ENCODE data around the gene ADAR. TPM values are rescaled to one million over a fixed set of nuclear protein-coding genes. Genes with fewer than 3 reads are reported as not detected.

ADAR gene
- total and polyA plus RNA-seq, 2 of the 8 experiments (the other 6 are each of a cell fraction or from before 2014, with no cell fraction given): 125 to 242 TPM

GRCh38 chr1:154574716-154575115 is 33.3 kb downstream of the ADAR start:
- no peak overlapping the region for H3K9ac ChIP-seq (replicated peaks in 1 of 4; ENCODE audit: extremely low read depth in 1 of 4, low read depth in 3 of 4, low read length in 3 of 4)
- FAIRE-seq (no peak), DNase-seq (ENCODE audit: low read depth in 1 of 2, low spot score in 2 of 2) (no peak)
- no peaks in the 10 kb centered on the region for H3K27me3 ChIP-seq (replicated peaks in 1 of 4; ENCODE audit: control insufficient read depth in 3 of 4, extremely low read depth in 1 of 4, insufficient read depth in 3 of 4, low read length in 3 of 4)
- no peak overlapping the region for H3K18ac ChIP-seq (ENCODE audit: extremely low read depth, low read length)
- ChIA-PET CTCF (ENCODE audit: partially characterized antibody) (interaction anchor here (0.8 to 3.0 kb wide), 10 partner anchors 11 to 250 kb away, joined by 3 to 13 read pairs (median 3); no protein-coding TSS in a partner anchor), POLR2A (ENCODE audit: partially characterized antibody) (interaction anchor here (1.0 to 5.0 kb wide), 5 partner anchors 14 to 154 kb away, joined by 3 to 23 read pairs (median 4); no protein-coding TSS in a partner anchor)
- H3K27ac ChIP-seq (ENCODE audit: low read depth, low read length): no peak overlapping the region
- H4K91ac ChIP-seq (replicated peaks; ENCODE audit: insufficient read length, low read length): no peak overlapping the region
- H2BK20ac ChIP-seq (ENCODE audit: low read length): no peak overlapping the region
- H4K5ac ChIP-seq (ENCODE audit: insufficient read length, low read depth, low read length): no peak overlapping the region
- no peak overlapping the region for H2BK120ac ChIP-seq (replicated peaks; ENCODE audit: low read depth, low read length)
- H3K4me1 ChIP-seq (replicated peaks in 1 of 4; ENCODE audit: control insufficient read depth in 3 of 4, insufficient read depth in 4 of 4, low read length in 3 of 4): peaks cover 0 to 3% (median 1%) of the 10 kb centered on the region in 4 experiments; a peak in 2 of 7 replicates
- H3K79me1 ChIP-seq (ENCODE audit: low read depth, low read length): no peaks in the 10 kb centered on the region
- H3K56ac ChIP-seq (replicated peaks; ENCODE audit: insufficient read length, low read depth, low read length): no peak overlapping the region
- H2AFZ ChIP-seq (ENCODE audit: low read length): no peak overlapping the region
- H2BK15ac ChIP-seq (ENCODE audit: low read length): no peak overlapping the region
- no peaks in the 10 kb centered on the region for H3K79me2 ChIP-seq (ENCODE audit: control insufficient read depth in 1 of 2, insufficient read depth in 2 of 2, low read length in 2 of 2)
- WGBS, 2 experiments (ENCODE audit: extremely low coverage in 1 of 2, insufficient coverage in 1 of 2, insufficient read length in 1 of 2, insufficient replicate concordance in 2 of 2, low coverage in 1 of 2, low lambda C conversion rate in 2 of 2, missing lambda C conversion rate in 1 of 2): 74% methylated on average over 7 of the region's 7 CpGs; no CpG with 5 or more reads in 1 of the 2 experiments
- no peak overlapping the region for H3K14ac ChIP-seq (ENCODE audit: insufficient read length)
- no peak overlapping the region for H2BK12ac ChIP-seq (ENCODE audit: low read depth, low read length)
- no peak overlapping the region for H3K4ac ChIP-seq (replicated peaks; ENCODE audit: insufficient read length, low read depth, low read length)
- H4K20me1 ChIP-seq (replicated peaks in 1 of 2; ENCODE audit: control insufficient read depth in 1 of 2, insufficient read depth in 2 of 2, low read length in 2 of 2): peaks cover 6 to 16% of the 10 kb centered on the region in 2 experiments
- H4K8ac ChIP-seq (ENCODE audit: extremely low read depth, insufficient read depth, low read length): no peak overlapping the region
- no peak overlapping the region for H3K23ac ChIP-seq (ENCODE audit: insufficient read length)
- no peaks in the 10 kb centered on the region for H3K9me3 ChIP-seq (ENCODE audit: insufficient read depth in 2 of 2, low read depth in 1 of 2, low read length in 1 of 2)
- no peak overlapping the region for H3K4me2 ChIP-seq (ENCODE audit: insufficient read depth in 1 of 2, low read depth in 2 of 2, low read length in 2 of 2)
- peaks cover 6 to 15% (median 10%) of the 10 kb centered on the region in 4 experiments; a peak in 7 of 8 replicates for H3K36me3 ChIP-seq (ENCODE audit: control insufficient read depth in 2 of 4, insufficient read depth in 4 of 4, low read length in 3 of 4)
- no peaks in the 10 kb centered on the region for H3K23me2 ChIP-seq (ENCODE audit: low read depth, low read length)
- H2BK5ac ChIP-seq (ENCODE audit: low read depth, low read length): no peak overlapping the region
- H3K4me3 ChIP-seq (ENCODE audit: extremely low read depth in 1 of 4, insufficient read depth in 2 of 4, low read depth in 3 of 4, low read length in 4 of 4): no peak overlapping the region
- H2AK5ac ChIP-seq (ENCODE audit: low read depth, low read length): no peak overlapping the region
- no peak for TF ChIP-seq BCL11A (IDR thresholded peaks at IDR 0.05; ENCODE audit: low read depth in 2 of 2, low read length in 2 of 2)
- no peak for TF ChIP-seq EGR1 (IDR thresholded peaks at IDR 0.05; ENCODE audit: borderline replicate concordance, low read depth, low read length)
- no peak for TF ChIP-seq CBX8 (IDR thresholded peaks at IDR 0.05; ENCODE audit: borderline replicate concordance, low read depth, low read length)
- no peak for TF ChIP-seq ASH2L (IDR thresholded peaks at IDR 0.05; ENCODE audit: low read length)
- TF ChIP-seq KDM4A (IDR thresholded peaks at IDR 0.05; ENCODE audit: low read depth, low read length, severe bottlenecking): no peak
- TF ChIP-seq TAF7 (optimal IDR thresholded peaks at IDR 0.05; ENCODE audit: borderline replicate concordance, low read depth, low read length): no peak
- TF ChIP-seq HDAC2 (IDR thresholded peaks at IDR 0.05; ENCODE audit: borderline replicate concordance in 1 of 2, low read depth in 2 of 2, low read length in 2 of 2): no peak
- TF ChIP-seq BRCA1 (IDR thresholded peaks at IDR 0.05; ENCODE audit: low read depth, low read length): no peak
